WTC11 (cell line): ENCODE results near the gene JAML. TPM values are rescaled to one million over a fixed set of nuclear protein-coding genes. Genes with fewer than 3 reads are reported as not detected.

Experiments
- ATAC-seq: fragments of 200-7000 bp; cut with Tn5 transposase; 2 replicates; pipeline ENCODE4 v1.10.0; 2021; ENCODE audit warnings: mild to moderate bottlenecking, moderate library complexity
- CTCF ChIA-PET: fragments of 300-600 bp; sonication (Branson Sonifier 250); formaldehyde crosslinking; loops from one replicate; lab custom pipeline; 2021; ENCODE audit warnings: antibody characterized with exemption; lab: Charles Lee
- POLR2A ChIA-PET: fragments of 350-600 bp; sonication (Branson Sonifier 250); formaldehyde crosslinking; loops from one replicate; lab custom pipeline; 2021; ENCODE audit warnings: antibody characterized with exemption; lab: Charles Lee
- DNase-seq: peaks from one replicate; pipeline ENCODE4 v3.0.0; 2021; ENCODE audit warnings: low spot score
- H3K27ac Mint-ChIP-seq: 2 replicates; pipeline ENCODE4 v1.8.0; 2021; ENCODE audit warnings: mixed read lengths
- H3K27me3 Mint-ChIP-seq: 2 replicates; pipeline ENCODE4 v1.8.0; 2021; ENCODE audit warnings: low read depth, mild to moderate bottlenecking, moderate library complexity, mixed read lengths
- H3K36me3 Mint-ChIP-seq: 2 replicates; pipeline ENCODE4 v1.8.0; 2021; ENCODE audit warnings: mixed read lengths
- H3K4me1 Mint-ChIP-seq: 2 replicates; pipeline ENCODE4 v1.8.0; 2022; ENCODE audit warnings: mixed read lengths
- H3K4me3 Mint-ChIP-seq: 2 replicates; pipeline ENCODE4 v1.8.0; 2021; ENCODE audit warnings: mild to moderate bottlenecking, moderate library complexity, mixed read lengths
- H3K9me3 Mint-ChIP-seq: 2 replicates; pipeline ENCODE4 v1.8.0; 2021; ENCODE audit warnings: mixed read lengths
- CREB1 ChIP-seq: sonication (generic); formaldehyde crosslinking; IDR thresholded peaks from 2 replicates; pipeline ENCODE4 v1.8.0; 2023; ENCODE audit warnings: mild to moderate bottlenecking, missing genetic modification reagents
- CTCF ChIP-seq: fragments of 200-600 bp; IDR thresholded peaks from 2 replicates; pipeline ENCODE4 v1.8.0; 2022; ENCODE audit warnings: antibody characterized with exemption
- HMGA2 ChIP-seq: fragments of 250-450 bp; sonication (Bioruptor Pico); IDR thresholded peaks from 2 replicates; pipeline ENCODE4 v1.4.0; 2021; ENCODE audit warnings: mild to moderate bottlenecking, moderate library complexity
- IRF1 ChIP-seq: sonication (generic); formaldehyde crosslinking; IDR thresholded peaks from 2 replicates; pipeline ENCODE4 v1.8.0; 2023; ENCODE audit warnings: missing genetic modification reagents
- NFATC4 ChIP-seq: fragments of 250-450 bp; sonication (Bioruptor Pico); IDR thresholded peaks from 2 replicates; pipeline ENCODE4 v1.9.0; 2021; ENCODE audit warnings: mild to moderate bottlenecking
- RORB ChIP-seq: fragments of 250-450 bp; sonication (Bioruptor Pico); IDR thresholded peaks from 2 replicates; pipeline ENCODE4 v1.9.0; 2021; ENCODE audit warnings: mild to moderate bottlenecking
- USF2 ChIP-seq: sonication (generic); formaldehyde crosslinking; IDR thresholded peaks from 2 replicates; pipeline ENCODE4 v1.8.1; 2023; ENCODE audit warnings: mild to moderate bottlenecking, missing genetic modification reagents, moderate library complexity
- ZBTB43 ChIP-seq: sonication (generic); formaldehyde crosslinking; IDR thresholded peaks from 2 replicates; pipeline ENCODE4 v1.8.1; 2023; ENCODE audit warnings: mild to moderate bottlenecking, missing genetic modification reagents
- ZNF416 ChIP-seq: fragments of 250-450 bp; sonication (Bioruptor Pico); IDR thresholded peaks from 2 replicates; pipeline ENCODE4 v1.9.0; 2021; ENCODE audit warnings: mild to moderate bottlenecking, inconsistent platforms
- ZNF423 ChIP-seq: fragments of 250-450 bp; sonication (Bioruptor Pico); IDR thresholded peaks from 2 replicates; pipeline ENCODE4 v2.1.2; 2022; ENCODE audit warnings: mild to moderate bottlenecking, moderate library complexity
- ZSCAN18 ChIP-seq: fragments of 250-450 bp; sonication (Bioruptor Pico); IDR thresholded peaks from 2 replicates; pipeline ENCODE4 v2.1.2; 2022; ENCODE audit warnings: mild to moderate bottlenecking, moderate library complexity
- total RNA-seq: library from RNA; stranded (reverse); gene quantifications from 3 replicates; pipeline ENCODE4 v1.2.3, GENCODE V29; 2021
- TF ChIP-seq, protein P1 (sequence below): sonication (generic); formaldehyde crosslinking; IDR thresholded peaks from 2 replicates; pipeline ENCODE4 v1.8.1; 2023; ENCODE audit warnings: mild to moderate bottlenecking, missing genetic modification reagents, moderate library complexity

The JAML gene
- total RNA-seq, 1 experiment from 2014 or later = 0.24 TPM

- H3K36me3 Mint-ChIP-seq = no peaks in the 10 kb centered on the region
- peaks cover 7% of the 10 kb centered on the region; the same call in 1 of the 2 replicates for H3K4me1 Mint-ChIP-seq
- DNase-seq (no peak), ATAC-seq (no peak)
- peaks cover 4% of the 10 kb centered on the region for H3K9me3 Mint-ChIP-seq
- no peak overlapping the region for H3K27ac Mint-ChIP-seq
- H3K4me3 Mint-ChIP-seq = no peak overlapping the region
- POLR2A ChIA-PET = no interaction called here
- peaks cover 6% of the 10 kb centered on the region for H3K27me3 Mint-ChIP-seq
- TF ChIP-seq ZBTB43 (CRISPR knock-in tag) (no peak), CTCF (no peak), ZSCAN18 (CRISPR knock-in tag) (no peak)
- CTCF ChIA-PET = interaction anchor here (2.4 kb wide), 1 partner anchor 21 kb away, joined by 9 read pairs; no protein-coding TSS in a partner anchor
Measured at GRCh38 chr11:118219244-118219643, 5.6 kb downstream of the JAML start.

DNA sequence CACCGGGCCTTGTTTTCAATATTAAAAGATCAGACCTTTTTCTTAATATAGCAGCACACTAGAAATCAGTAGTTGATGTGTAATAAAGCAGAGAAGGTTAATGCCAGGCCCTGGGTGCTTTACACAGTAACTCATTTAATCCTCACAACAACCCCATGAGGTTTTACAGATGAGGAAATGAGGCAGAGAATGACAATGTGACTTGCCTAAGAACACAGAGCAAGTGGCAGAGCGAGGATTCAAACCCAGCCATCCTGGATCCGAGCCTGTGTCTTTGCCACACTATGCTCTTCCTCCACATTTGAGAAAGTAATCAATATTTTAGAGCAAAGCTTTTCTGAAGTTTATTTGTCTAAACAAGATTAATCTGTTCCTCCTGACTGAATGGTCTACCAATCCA lies 7.2 kb downstream of the JAML start:
- TF ChIP-seq USF2 (CRISPR knock-in tag) (no peak), CREB1 (no peak)
- POLR2A ChIA-PET = no interaction called here
- Mint-ChIP-seq H3K4me1 (peaks cover 24% of the 10 kb centered on the region), H3K4me3 (no peak overlapping the region), H3K36me3 (no peaks in the 10 kb centered on the region), H3K9me3 (peaks cover 4% of the 10 kb centered on the region), H3K27me3 (peaks cover 6% of the 10 kb centered on the region), H3K27ac (no peak overlapping the region)
- no peak for ATAC-seq
- DNase-seq = no peak
- CTCF ChIA-PET = no interaction called here

- TF ChIP-seq RORB (CRISPR knock-in tag) = no peak
- TF ChIP-seq, protein P1, sequence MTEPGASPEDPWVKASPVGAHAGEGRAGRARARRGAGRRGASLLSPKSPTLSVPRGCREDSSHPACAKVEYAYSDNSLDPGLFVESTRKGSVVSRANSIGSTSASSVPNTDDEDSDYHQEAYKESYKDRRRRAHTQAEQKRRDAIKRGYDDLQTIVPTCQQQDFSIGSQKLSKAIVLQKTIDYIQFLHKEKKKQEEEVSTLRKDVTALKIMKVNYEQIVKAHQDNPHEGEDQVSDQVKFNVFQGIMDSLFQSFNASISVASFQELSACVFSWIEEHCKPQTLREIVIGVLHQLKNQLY = no peak
- no peak for TF ChIP-seq HMGA2
- TF ChIP-seq NFATC4 (CRISPR knock-in tag) = no peak
- no peak for TF ChIP-seq ZNF423
- TF ChIP-seq IRF1 (CRISPR knock-in tag) = no peak
- TF ChIP-seq ZNF416 = no peak
- TF ChIP-seq, all 79 proteins: peak for 0
- Mint-ChIP-seq H3K36me3 (no peaks in the 10 kb centered on the region), H3K9me3 (peaks cover 4% of the 10 kb centered on the region), H3K4me1 (peaks cover 31% of the 10 kb centered on the region), H3K27me3 (peaks cover 6% of the 10 kb centered on the region), H3K4me3 (no peak overlapping the region), H3K27ac (no peak overlapping the region)
- DNase-seq = no peak
- ATAC-seq = no peak
- ChIA-PET POLR2A (no interaction called here), CTCF (interaction anchor here (1.4 kb wide), 1 partner anchor 18 kb away, joined by 7 read pairs; no protein-coding TSS in a partner anchor)
Measured at GRCh38 chr11:118216621-118217481, 8.0 kb downstream of the JAML start.
